Fibroblast of lung (primary cell): ENCODE data around the gene CES3.

Experiments
- CTCF ChIP-seq, 2 donors: IDR thresholded peaks in 1 of 2; conservative IDR thresholded peaks in 1 of 2; 1 replicate in 1 of 2; 2 replicates in 1 of 2; pipeline ENCODE4 v1.5.1; 2011 to 2012; ENCODE audit warnings: low read length in 2 of 2, control low read depth in 1 of 2, inconsistent platforms in 1 of 2, low read depth in 1 of 2, mild to moderate bottlenecking in 1 of 2
- EZH2 ChIP-seq: IDR thresholded peaks from 2 replicates; pipeline ENCODE4 v1.5.1; 2012; ENCODE audit warnings: low read length, control low read depth, mild to moderate bottlenecking; ENCODE audit errors: missing control alignments

- no peak for TF ChIP-seq EZH2
- TF ChIP-seq CTCF (conservative IDR thresholded peaks at IDR 0.05 in 1 of 2, IDR thresholded peaks at IDR 0.05 in 1 of 2; ENCODE audit: low read depth in 1 of 2, low read length in 2 of 2), result no peak
Measured at GRCh38 chr16:66913711-66914110, 47.4 kb upstream of the CES3 start.
